Panc1 (cell line): ENCODE data around the gene NOBOX. TPM values are rescaled to one million over a fixed set of nuclear protein-coding genes. Genes with fewer than 3 reads are reported as not detected.

Experiments
- ATAC-seq: fragments of 200-7000 bp; cut with Tn5 transposase; 2 replicates; pipeline ENCODE4 v1.9.1; 2020; ENCODE audit warnings: mild to moderate bottlenecking, moderate library complexity
- BruUV-seq: library from RNA; stranded (reverse); fragments of 400-500 nt; replicated peaks from 2 replicates; lab custom pipeline; 2021; lab: Mats Ljungman, UMichigan
- CTCF ChIA-PET: fragments of 300-600 bp; sonication (Branson Sonifier 250); formaldehyde crosslinking; loops from one replicate; lab custom pipeline; 2022; ENCODE audit warnings: antibody characterized with exemption; lab: Charles Lee
- POLR2A ChIA-PET: fragments of 300-600 bp; sonication (Branson Sonifier 250); formaldehyde crosslinking; loops from one replicate; lab custom pipeline; 2022; ENCODE audit warnings: antibody characterized with exemption; lab: Charles Lee
- DNase-seq: peaks from one replicate; pipeline ENCODE4 v3.0.0-alpha.2; 2010; ENCODE audit warnings: low read depth, low spot score
- H3K27ac ChIP-seq: 2 replicates; pipeline ENCODE4 v1.5.1; 2011; ENCODE audit warnings: mild to moderate bottlenecking, low read length, inconsistent platforms
- H3K27me3 ChIP-seq: fragments of 200-500 bp; sonication (Bioruptor generic); 2 replicates; pipeline ENCODE4 v1.6.0; 2014; ENCODE audit warnings: low read length, inconsistent platforms; ENCODE audit not compliant: control insufficient read depth, insufficient read depth
- H3K36me3 ChIP-seq: fragments of 200-500 bp; sonication (Bioruptor generic); 2 replicates; pipeline ENCODE4 v1.5.1; 2014; ENCODE audit warnings: inconsistent platforms, mild to moderate bottlenecking, low read length, moderate library complexity; ENCODE audit not compliant: control insufficient read depth, insufficient read depth
- H3K4me1 ChIP-seq: 2 replicates; pipeline ENCODE4 v1.5.1; 2011; ENCODE audit warnings: inconsistent platforms, mild to moderate bottlenecking, low read length, moderate library complexity; ENCODE audit not compliant: control insufficient read depth, insufficient read depth
- H3K4me3 ChIP-seq, 2 experiments: 2 replicates each; pipeline ENCODE4 v1.5.1; 2011 to 2012; ENCODE audit warnings: low read depth in 2 of 2, low read length in 2 of 2, mild to moderate bottlenecking in 2 of 2, inconsistent platforms in 1 of 2, moderate library complexity in 1 of 2
- H3K9me3 ChIP-seq: fragments of 200-500 bp; sonication (Bioruptor generic); 2 replicates; pipeline ENCODE4 v1.5.1; 2014; ENCODE audit warnings: low read depth, mild to moderate bottlenecking, inconsistent platforms, low read length, moderate library complexity; ENCODE audit not compliant: control insufficient read depth, insufficient read depth
- CTCF ChIP-seq: fragments of 450-650 bp; IDR thresholded peaks from 2 replicates; pipeline ENCODE4 v1.5.1; 2017; ENCODE audit warnings: mild to moderate bottlenecking
- POLR2AphosphoS5 ChIP-seq: IDR thresholded peaks from 2 replicates; pipeline ENCODE4 v1.6.1; 2012; ENCODE audit warnings: mild to moderate bottlenecking, low read depth, low read length, moderate library complexity
- SIN3A ChIP-seq: IDR thresholded peaks from 2 replicates; pipeline ENCODE4 v1.6.1; 2012; ENCODE audit warnings: low read depth, mild to moderate bottlenecking, low read length, moderate library complexity, borderline replicate concordance; ENCODE audit not compliant: insufficient read depth
- TCF7L2 ChIP-seq: IDR thresholded peaks from 2 replicates; pipeline ENCODE4 v1.6.1; 2011; ENCODE audit warnings: mild to moderate bottlenecking, low read depth, low read length, inconsistent platforms
- in situ Hi-C: cut with HindIII; loops from 2 replicates; pipeline ENCODE4 v1.10.0; 2016; ENCODE audit warnings: low sequenced_read_pairs, low pct_unique_long_range_greater_than_20kb
- intact Hi-C: fragments of 100-400 bp; cut with micrococcal nuclease; formaldehyde crosslinking; loops from one replicate; pipeline ENCODE4 v1.10.0; 2022; ENCODE audit not compliant: unreplicated experiment
- total RNA-seq: library from RNA; stranded (reverse); gene quantifications from one replicate; pipeline ENCODE4 v1.2.1, GENCODE V29; 2021; ENCODE audit not compliant: unreplicated experiment
- TF ChIP-seq, protein P1 (sequence below), 2 experiments: IDR thresholded peaks; 2 replicates each; pipeline ENCODE4 v1.6.1; 2011 to 2012; ENCODE audit warnings: low read depth in 2 of 2, control low read depth in 1 of 2, low read length in 1 of 2, mild to moderate bottlenecking in 1 of 2, moderate library complexity in 1 of 2; ENCODE audit not compliant: insufficient read depth in 1 of 2

NOBOX gene
- total RNA-seq, 1 experiment from 2014 or later, result not detected

GRCh38 chr7:144401490-144401889 lies 2.0 kb downstream of the NOBOX start:
- in situ Hi-C loops, result no loop called here
- ATAC-seq (no peak), DNase-seq (no peak)
- H3K9me3 ChIP-seq, result no peaks in the 10 kb centered on the region
- peaks cover 2% of the 10 kb centered on the region; the same call in 1 of the 2 replicates for H3K27me3 ChIP-seq
- POLR2A ChIA-PET, result no interaction called here
- CTCF ChIA-PET, result interaction anchor here (0.6 kb wide), 1 partner anchor 426 kb away, joined by 4 read pairs; no protein-coding TSS in a partner anchor
- no peaks in the 10 kb centered on the region for H3K4me1 ChIP-seq
- no peak overlapping the region for H3K27ac ChIP-seq
- no peak for TF ChIP-seq POLR2AphosphoS5
- no peak for TF ChIP-seq SIN3A
- TF ChIP-seq, protein P1, sequence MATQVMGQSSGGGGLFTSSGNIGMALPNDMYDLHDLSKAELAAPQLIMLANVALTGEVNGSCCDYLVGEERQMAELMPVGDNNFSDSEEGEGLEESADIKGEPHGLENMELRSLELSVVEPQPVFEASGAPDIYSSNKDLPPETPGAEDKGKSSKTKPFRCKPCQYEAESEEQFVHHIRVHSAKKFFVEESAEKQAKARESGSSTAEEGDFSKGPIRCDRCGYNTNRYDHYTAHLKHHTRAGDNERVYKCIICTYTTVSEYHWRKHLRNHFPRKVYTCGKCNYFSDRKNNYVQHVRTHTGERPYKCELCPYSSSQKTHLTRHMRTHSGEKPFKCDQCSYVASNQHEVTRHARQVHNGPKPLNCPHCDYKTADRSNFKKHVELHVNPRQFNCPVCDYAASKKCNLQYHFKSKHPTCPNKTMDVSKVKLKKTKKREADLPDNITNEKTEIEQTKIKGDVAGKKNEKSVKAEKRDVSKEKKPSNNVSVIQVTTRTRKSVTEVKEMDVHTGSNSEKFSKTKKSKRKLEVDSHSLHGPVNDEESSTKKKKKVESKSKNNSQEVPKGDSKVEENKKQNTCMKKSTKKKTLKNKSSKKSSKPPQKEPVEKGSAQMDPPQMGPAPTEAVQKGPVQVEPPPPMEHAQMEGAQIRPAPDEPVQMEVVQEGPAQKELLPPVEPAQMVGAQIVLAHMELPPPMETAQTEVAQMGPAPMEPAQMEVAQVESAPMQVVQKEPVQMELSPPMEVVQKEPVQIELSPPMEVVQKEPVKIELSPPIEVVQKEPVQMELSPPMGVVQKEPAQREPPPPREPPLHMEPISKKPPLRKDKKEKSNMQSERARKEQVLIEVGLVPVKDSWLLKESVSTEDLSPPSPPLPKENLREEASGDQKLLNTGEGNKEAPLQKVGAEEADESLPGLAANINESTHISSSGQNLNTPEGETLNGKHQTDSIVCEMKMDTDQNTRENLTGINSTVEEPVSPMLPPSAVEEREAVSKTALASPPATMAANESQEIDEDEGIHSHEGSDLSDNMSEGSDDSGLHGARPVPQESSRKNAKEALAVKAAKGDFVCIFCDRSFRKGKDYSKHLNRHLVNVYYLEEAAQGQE (IDR thresholded peaks at IDR 0.05; ENCODE audit: insufficient read depth in 1 of 2, low read depth in 2 of 2, low read length in 1 of 2), result no peak
- TF ChIP-seq CTCF, result no peak
- TF ChIP-seq TCF7L2, result no peak
- no peaks in the 10 kb centered on the region for H3K36me3 ChIP-seq
- BruUV-seq, result no TSS peak
- no peak overlapping the region for H3K4me3 ChIP-seq
- intact Hi-C loops, result no loop called here

DNA sequence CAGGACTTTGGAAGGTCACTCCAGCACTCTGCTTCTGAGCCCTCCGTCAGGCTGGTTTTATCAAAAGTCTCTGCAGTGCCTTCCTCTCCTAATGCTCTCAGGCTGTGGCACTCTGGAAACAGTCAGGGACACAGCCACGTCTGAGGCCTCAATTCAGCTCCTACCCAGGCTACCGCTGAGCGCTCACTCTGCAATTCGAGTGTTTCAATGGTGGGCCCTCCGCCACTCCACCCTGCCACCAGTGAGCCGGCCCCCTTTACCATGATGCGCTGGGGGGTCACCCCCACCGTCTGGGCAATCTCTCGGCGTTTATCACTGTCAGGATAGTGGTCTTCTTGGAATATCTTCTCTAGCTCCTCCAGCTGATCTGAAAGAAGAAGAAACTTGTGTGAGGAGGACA lies 3.5 kb downstream of the NOBOX start:
- ChIA-PET POLR2A (no interaction called here), CTCF (no interaction called here)
- Histone ChIP-seq H3K9me3 (no peaks in the 10 kb centered on the region), H3K4me1 (no peaks in the 10 kb centered on the region), H3K36me3 (no peaks in the 10 kb centered on the region), H3K27me3 (peaks cover 4% of the 10 kb centered on the region; the same call in 1 of the 2 replicates), H3K4me3 (no peak overlapping the region), H3K27ac (no peak overlapping the region)
- intact Hi-C loops (no loop called here), in situ Hi-C loops (no loop called here)
- no peak for DNase-seq
- no TSS peak for BruUV-seq
- no peak for ATAC-seq
- TF ChIP-seq POLR2AphosphoS5, result no peak
- TF ChIP-seq, protein P1 (IDR thresholded peaks at IDR 0.05; ENCODE audit: insufficient read depth in 1 of 2, low read depth in 2 of 2, low read length in 1 of 2), result no peak
- no peak for TF ChIP-seq TCF7L2
- no peak for TF ChIP-seq CTCF
- TF ChIP-seq SIN3A, result no peak
